Measurements from ENCODE around the gene TREM2. TPM values are rescaled to one million over a fixed set of nuclear protein-coding genes. Genes with fewer than 3 reads are reported as not detected.

TREM2 gene
- total RNA-seq, 1 experiment from 2014 or later = not detected

DNA sequence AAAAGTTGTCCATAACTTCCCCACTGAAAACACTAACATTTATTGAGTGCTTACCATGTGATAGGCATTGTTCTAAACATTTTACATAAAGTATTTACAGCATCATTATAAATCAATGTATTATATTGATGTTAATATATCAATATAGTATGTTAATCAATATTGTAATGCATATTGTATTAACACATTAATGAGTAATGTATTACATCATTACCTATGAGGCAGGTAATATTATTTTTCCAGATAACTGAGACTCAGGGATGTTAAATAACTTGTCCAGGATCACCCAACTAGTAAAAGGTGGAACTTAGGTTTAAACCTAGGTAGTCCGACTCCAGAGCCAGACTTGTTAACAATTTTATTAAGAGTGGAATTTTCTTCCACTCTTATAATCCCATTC, 12.2 kb upstream of the TREM2 start:
- Histone ChIP-seq H3K9me3 (no peaks in the 10 kb centered on the region), H3K27me3 (replicated peaks; ENCODE audit: control insufficient read depth, insufficient read depth, low read length) (no peaks in the 10 kb centered on the region), H3K4me3 (ENCODE audit: low read depth, low read length) (no peak overlapping the region), H3K36me3 (ENCODE audit: control insufficient read depth, insufficient read depth, low read length) (no peaks in the 10 kb centered on the region), H3K4me1 (no peaks in the 10 kb centered on the region)
- Mint-ChIP-seq H3K27me3 (ENCODE audit: insufficient read depth, unreplicated experiment) (peaks cover 15% of the 10 kb centered on the region), H3K4me3 (ENCODE audit: unreplicated experiment) (no peak overlapping the region), H3K4me1 (ENCODE audit: low read depth, unreplicated experiment) (no peaks in the 10 kb centered on the region), H3K9me3 (ENCODE audit: unreplicated experiment) (no peaks in the 10 kb centered on the region), H3K36me3 (ENCODE audit: insufficient read depth, unreplicated experiment) (no peaks in the 10 kb centered on the region), H3K27ac (ENCODE audit: unreplicated experiment) (no peak overlapping the region)
- ChIA-PET CTCF (no interaction called here), POLR2A (no interaction called here)
- no peak for DNase-seq
- intact Hi-C loops (cut with micrococcal nuclease; ENCODE audit: unreplicated experiment) = no loop called here
- TF ChIP-seq, protein P1, sequence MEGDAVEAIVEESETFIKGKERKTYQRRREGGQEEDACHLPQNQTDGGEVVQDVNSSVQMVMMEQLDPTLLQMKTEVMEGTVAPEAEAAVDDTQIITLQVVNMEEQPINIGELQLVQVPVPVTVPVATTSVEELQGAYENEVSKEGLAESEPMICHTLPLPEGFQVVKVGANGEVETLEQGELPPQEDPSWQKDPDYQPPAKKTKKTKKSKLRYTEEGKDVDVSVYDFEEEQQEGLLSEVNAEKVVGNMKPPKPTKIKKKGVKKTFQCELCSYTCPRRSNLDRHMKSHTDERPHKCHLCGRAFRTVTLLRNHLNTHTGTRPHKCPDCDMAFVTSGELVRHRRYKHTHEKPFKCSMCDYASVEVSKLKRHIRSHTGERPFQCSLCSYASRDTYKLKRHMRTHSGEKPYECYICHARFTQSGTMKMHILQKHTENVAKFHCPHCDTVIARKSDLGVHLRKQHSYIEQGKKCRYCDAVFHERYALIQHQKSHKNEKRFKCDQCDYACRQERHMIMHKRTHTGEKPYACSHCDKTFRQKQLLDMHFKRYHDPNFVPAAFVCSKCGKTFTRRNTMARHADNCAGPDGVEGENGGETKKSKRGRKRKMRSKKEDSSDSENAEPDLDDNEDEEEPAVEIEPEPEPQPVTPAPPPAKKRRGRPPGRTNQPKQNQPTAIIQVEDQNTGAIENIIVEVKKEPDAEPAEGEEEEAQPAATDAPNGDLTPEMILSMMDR (IDR thresholded peaks at IDR 0.05; ENCODE audit: insufficient read depth in 1 of 2, low read depth in 1 of 2, low read length in 1 of 2, severe bottlenecking in 1 of 2, unreplicated experiment in 1 of 2) = no peak
- BruUV-seq (replicated peaks) = no TSS peak

DNA sequence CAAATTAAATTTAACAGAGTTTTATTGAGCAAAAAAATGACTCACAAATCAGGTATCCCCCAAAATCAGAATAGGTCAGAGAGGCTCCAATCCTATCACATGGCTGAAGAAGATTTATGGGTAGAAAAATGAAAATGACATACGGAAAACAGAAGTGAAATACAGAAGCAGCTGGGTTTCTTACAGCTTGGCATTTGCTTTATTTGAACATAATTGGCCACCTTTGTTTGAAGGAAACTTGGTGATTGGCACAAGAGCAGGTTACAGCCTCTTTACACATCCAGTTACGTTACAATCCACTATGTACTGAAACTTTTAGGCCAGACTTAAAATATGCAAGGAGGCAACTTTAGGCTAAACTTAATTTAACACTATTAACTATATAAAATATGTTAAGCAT, 11.7 kb upstream of the TREM2 start:
- BruUV-seq (replicated peaks) = no TSS peak
- Mint-ChIP-seq H3K4me3 (ENCODE audit: unreplicated experiment) (no peak overlapping the region), H3K27me3 (ENCODE audit: insufficient read depth, unreplicated experiment) (peaks cover 15% of the 10 kb centered on the region), H3K27ac (ENCODE audit: unreplicated experiment) (no peak overlapping the region), H3K36me3 (ENCODE audit: insufficient read depth, unreplicated experiment) (no peaks in the 10 kb centered on the region), H3K9me3 (ENCODE audit: unreplicated experiment) (no peaks in the 10 kb centered on the region), H3K4me1 (ENCODE audit: low read depth, unreplicated experiment) (no peaks in the 10 kb centered on the region)
- TF ChIP-seq, protein P1 (IDR thresholded peaks at IDR 0.05; ENCODE audit: insufficient read depth in 1 of 2, low read depth in 1 of 2, low read length in 1 of 2, severe bottlenecking in 1 of 2, unreplicated experiment in 1 of 2) = no peak
- Histone ChIP-seq H3K9me3 (no peaks in the 10 kb centered on the region), H3K4me1 (no peaks in the 10 kb centered on the region), H3K36me3 (ENCODE audit: control insufficient read depth, insufficient read depth, low read length) (no peaks in the 10 kb centered on the region), H3K27me3 (replicated peaks; ENCODE audit: control insufficient read depth, insufficient read depth, low read length) (no peaks in the 10 kb centered on the region), H3K4me3 (ENCODE audit: low read depth, low read length) (no peak overlapping the region)
- POLR2A ChIA-PET = no interaction called here
- intact Hi-C loops (cut with micrococcal nuclease; ENCODE audit: unreplicated experiment) = no loop called here
- CTCF ChIA-PET = no interaction called here
- DNase-seq = no peak

DNA sequence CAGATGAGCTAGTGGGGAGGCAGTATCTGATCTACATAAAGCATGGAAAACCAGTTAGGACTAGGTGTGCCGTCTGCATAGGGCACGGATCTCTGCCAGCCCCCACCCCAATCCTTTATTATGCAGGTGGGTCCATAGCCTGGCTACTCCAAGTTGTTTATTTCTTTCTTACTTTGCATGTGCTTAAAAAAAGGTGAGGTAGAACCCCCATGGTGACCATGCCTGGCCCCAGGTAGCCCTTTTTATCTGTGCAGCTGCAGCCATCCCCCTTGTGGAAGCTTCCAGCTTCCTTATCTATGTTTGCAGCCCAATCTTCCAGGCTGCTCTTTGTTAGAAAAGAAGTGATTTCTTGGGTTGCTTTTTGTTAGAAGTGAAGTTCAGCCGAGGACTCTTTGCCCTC, 9.0 kb upstream of the TREM2 start:
- ChIA-PET POLR2A (no interaction called here), CTCF (no interaction called here)
- peaks cover 17% of the 10 kb centered on the region for H3K27me3 Mint-ChIP-seq (ENCODE audit: insufficient read depth, unreplicated experiment)
- Histone ChIP-seq H3K9me3 (no peaks in the 10 kb centered on the region), H3K36me3 (ENCODE audit: control insufficient read depth, insufficient read depth, low read length) (no peaks in the 10 kb centered on the region), H3K27me3 (replicated peaks; ENCODE audit: control insufficient read depth, insufficient read depth, low read length) (no peaks in the 10 kb centered on the region), H3K4me3 (ENCODE audit: low read depth, low read length) (no peak overlapping the region), H3K4me1 (no peaks in the 10 kb centered on the region)
- no peak for DNase-seq
- intact Hi-C loops (cut with micrococcal nuclease; ENCODE audit: unreplicated experiment) = no loop called here
- H3K9me3 Mint-ChIP-seq (ENCODE audit: unreplicated experiment) = no peaks in the 10 kb centered on the region
- TF ChIP-seq, protein P1 (IDR thresholded peaks at IDR 0.05; ENCODE audit: insufficient read depth in 1 of 2, low read depth in 1 of 2, low read length in 1 of 2, severe bottlenecking in 1 of 2, unreplicated experiment in 1 of 2) = no peak
- BruUV-seq (replicated peaks) = no TSS peak
- H3K36me3 Mint-ChIP-seq (ENCODE audit: insufficient read depth, unreplicated experiment) = no peaks in the 10 kb centered on the region
- H3K4me1 Mint-ChIP-seq (ENCODE audit: low read depth, unreplicated experiment) = no peaks in the 10 kb centered on the region
- no peak overlapping the region for H3K27ac Mint-ChIP-seq (ENCODE audit: unreplicated experiment)
- H3K4me3 Mint-ChIP-seq (ENCODE audit: unreplicated experiment) = no peak overlapping the region
